Activated CD8-positive, alpha-beta memory T cell treated with anti-CD3 and anti-CD28 coated beads, Interleukin-2, amount 10 ng/mL, durations not matched to agents 7 days and 5 days (primary cell): Measurements from ENCODE around the gene DICER1. TPM values are rescaled to one million over a fixed set of nuclear protein-coding genes. Genes with fewer than 3 reads are reported as not detected.

Experiments
- ATAC-seq: fragments of 150-1000 bp; cut with Tn5 transposase; one replicate; pipeline ENCODE4 v1.10.0; 2021; ENCODE audit warnings: moderate library complexity
- CTCF ChIA-PET: fragments of 350-600 bp; sonication (Branson Sonifier 250); formaldehyde crosslinking; loops from one replicate; lab custom pipeline; 2021; ENCODE audit warnings: antibody characterized with exemption; lab: Charles Lee
- DNase-seq: peaks from one replicate; pipeline ENCODE4 v3.0.0-alpha.2; 2020
- H3K27ac Mint-ChIP-seq: one replicate; pipeline ENCODE4 v1.8.0; 2021; ENCODE audit warnings: mild to moderate bottlenecking, mixed read lengths
- H3K27me3 Mint-ChIP-seq: one replicate; pipeline ENCODE4 v1.8.0; 2021; ENCODE audit warnings: mixed read lengths
- H3K36me3 Mint-ChIP-seq: one replicate; pipeline ENCODE4 v1.8.0; 2021; ENCODE audit warnings: mild to moderate bottlenecking, mixed read lengths
- H3K4me1 Mint-ChIP-seq: one replicate; pipeline ENCODE4 v1.8.0; 2021; ENCODE audit warnings: mixed read lengths
- H3K4me3 Mint-ChIP-seq: one replicate; pipeline ENCODE4 v1.8.0; 2021; ENCODE audit warnings: mild to moderate bottlenecking, moderate library complexity, mixed read lengths
- H3K9me3 Mint-ChIP-seq: one replicate; pipeline ENCODE4 v1.8.0; 2022; ENCODE audit warnings: low read depth, mixed read lengths
- total RNA-seq, 2 experiments: library from RNA; stranded (reverse); gene quantifications; one replicate each; pipeline ENCODE4 v1.2.3, GENCODE V29; 2021

The DICER1 gene
- total RNA-seq, 2 experiments from 2014 or later, result 61.4 to 75.6 TPM

- no peaks in the 10 kb centered on the region for H3K27me3 Mint-ChIP-seq
- no peaks in the 10 kb centered on the region for H3K9me3 Mint-ChIP-seq
- DNase-seq, result no peak
- CTCF ChIA-PET, result no interaction called here
- H3K27ac Mint-ChIP-seq, result no peak overlapping the region
- no peaks in the 10 kb centered on the region for H3K4me1 Mint-ChIP-seq
- peaks cover 36% of the 10 kb centered on the region for H3K36me3 Mint-ChIP-seq
- ATAC-seq, result no peak
- no peak overlapping the region for H3K4me3 Mint-ChIP-seq
Measured at GRCh38 chr14:95122621-95122945, 34.7 kb downstream of the DICER1 start.

GRCh38 chr14:95121911-95122620, 35.3 kb downstream of the DICER1 start:
- no peak for DNase-seq
- no peak for ATAC-seq
- H3K36me3 Mint-ChIP-seq, result peaks cover 37% of the 10 kb centered on the region

GRCh38 chr14:95119336-95119735, 38.0 kb downstream of the DICER1 start:
- CTCF ChIA-PET, result interaction anchor here (1.5 kb wide), 1 partner anchor 13 kb away, joined by 6 read pairs; no protein-coding TSS in a partner anchor
- ATAC-seq (no peak), DNase-seq (no peak)
- H3K4me3 Mint-ChIP-seq, result no peak overlapping the region
- H3K9me3 Mint-ChIP-seq, result no peaks in the 10 kb centered on the region
- peaks cover 47% of the 10 kb centered on the region for H3K36me3 Mint-ChIP-seq
- H3K27me3 Mint-ChIP-seq, result no peaks in the 10 kb centered on the region
- H3K4me1 Mint-ChIP-seq, result no peaks in the 10 kb centered on the region
- no peak overlapping the region for H3K27ac Mint-ChIP-seq

More at GRCh38 chr14:95121911-95122620, 35.3 kb downstream of the DICER1 start:
- Mint-ChIP-seq H3K4me3 (no peak overlapping the region), H3K27ac (no peak overlapping the region), H3K4me1 (no peaks in the 10 kb centered on the region), H3K27me3 (no peaks in the 10 kb centered on the region), H3K9me3 (no peaks in the 10 kb centered on the region)
- CTCF ChIA-PET, result no interaction called here

- Mint-ChIP-seq H3K4me1 (no peaks in the 10 kb centered on the region), H3K4me3 (no peak overlapping the region)
Measured at GRCh38 chr14:95117937-95118721, 39.2 kb downstream of the DICER1 start.

GRCh38 chr14:95113476-95113875, 43.9 kb downstream of the DICER1 start:
- peaks cover 44% of the 10 kb centered on the region for H3K36me3 Mint-ChIP-seq
- ATAC-seq (no peak), DNase-seq (no peak)
- no peaks in the 10 kb centered on the region for H3K27me3 Mint-ChIP-seq
- no peaks in the 10 kb centered on the region for H3K4me1 Mint-ChIP-seq
- CTCF ChIA-PET, result no interaction called here
- H3K27ac Mint-ChIP-seq, result no peak overlapping the region
- no peaks in the 10 kb centered on the region for H3K9me3 Mint-ChIP-seq
- no peak overlapping the region for H3K4me3 Mint-ChIP-seq

More at GRCh38 chr14:95117937-95118721, 39.2 kb downstream of the DICER1 start:
- no peaks in the 10 kb centered on the region for H3K9me3 Mint-ChIP-seq
- H3K27ac Mint-ChIP-seq, result no peak overlapping the region
- H3K36me3 Mint-ChIP-seq, result peaks cover 44% of the 10 kb centered on the region
- DNase-seq (no peak), ATAC-seq (no peak)
- H3K27me3 Mint-ChIP-seq, result no peaks in the 10 kb centered on the region
- CTCF ChIA-PET, result interaction anchor here (1.5 kb wide), 1 partner anchor 12 kb away, joined by 6 read pairs; no protein-coding TSS in a partner anchor

GRCh38 chr14:95111507-95112164, 45.7 kb downstream of the DICER1 start:
- Mint-ChIP-seq H3K27ac (no peak overlapping the region), H3K27me3 (no peaks in the 10 kb centered on the region), H3K4me1 (no peaks in the 10 kb centered on the region), H3K9me3 (no peaks in the 10 kb centered on the region), H3K36me3 (peaks cover 52% of the 10 kb centered on the region), H3K4me3 (no peak overlapping the region)
- ATAC-seq, result no peak
- CTCF ChIA-PET, result interaction anchor here (0.9 to 1.0 kb wide), 2 partner anchors 9 to 382 kb away, joined by 3 to 4 read pairs; no protein-coding TSS in a partner anchor
- DNase-seq, result no peak

- Mint-ChIP-seq H3K9me3 (no peaks in the 10 kb centered on the region), H3K4me3 (no peak overlapping the region), H3K27ac (no peak overlapping the region), H3K27me3 (no peaks in the 10 kb centered on the region), H3K4me1 (no peaks in the 10 kb centered on the region), H3K36me3 (peaks cover 46% of the 10 kb centered on the region)
- DNase-seq (no peak), ATAC-seq (no peak)
- CTCF ChIA-PET, result no interaction called here
Measured at GRCh38 chr14:95110178-95110577, 47.2 kb downstream of the DICER1 start.

GRCh38 chr14:95107711-95108110, 49.6 kb downstream of the DICER1 start:
- Mint-ChIP-seq H3K27me3 (no peaks in the 10 kb centered on the region), H3K9me3 (no peaks in the 10 kb centered on the region)

GRCh38 chr14:95106971-95107370, 50.4 kb downstream of the DICER1 start:
- CTCF ChIA-PET, result interaction anchor here (0.7 to 2.1 kb wide), 2 partner anchors 12 to 91 kb away, joined by 3 to 6 read pairs; no protein-coding TSS in a partner anchor
- no peak for ATAC-seq

More at GRCh38 chr14:95107711-95108110, 49.6 kb downstream of the DICER1 start:
- H3K27ac Mint-ChIP-seq, result no peak overlapping the region
- ATAC-seq (no peak), DNase-seq (no peak)
- CTCF ChIA-PET, result interaction anchor here (0.7 kb wide), 1 partner anchor 91 kb away, joined by 3 read pairs; no protein-coding TSS in a partner anchor
- no peaks in the 10 kb centered on the region for H3K4me1 Mint-ChIP-seq
- H3K36me3 Mint-ChIP-seq, result peaks cover 50% of the 10 kb centered on the region
- no peak overlapping the region for H3K4me3 Mint-ChIP-seq

GRCh38 chr14:95104911-95105310, 52.4 kb downstream of the DICER1 start:
- H3K27ac Mint-ChIP-seq, result no peak overlapping the region
- H3K4me3 Mint-ChIP-seq, result no peak overlapping the region
- peaks cover 8% of the 10 kb centered on the region for H3K4me1 Mint-ChIP-seq
- ATAC-seq, result no peak
- peaks cover 52% of the 10 kb centered on the region for H3K36me3 Mint-ChIP-seq
- CTCF ChIA-PET, result interaction anchor here (2.1 kb wide), 1 partner anchor 14 kb away, joined by 6 read pairs; no protein-coding TSS in a partner anchor
- H3K27me3 Mint-ChIP-seq, result no peaks in the 10 kb centered on the region
- no peaks in the 10 kb centered on the region for H3K9me3 Mint-ChIP-seq
- no peak for DNase-seq

More at GRCh38 chr14:95106971-95107370, 50.4 kb downstream of the DICER1 start:
- no peak for DNase-seq
- Mint-ChIP-seq H3K4me3 (no peak overlapping the region), H3K27me3 (no peaks in the 10 kb centered on the region), H3K4me1 (no peaks in the 10 kb centered on the region), H3K27ac (no peak overlapping the region), H3K9me3 (no peaks in the 10 kb centered on the region), H3K36me3 (peaks cover 58% of the 10 kb centered on the region)

GRCh38 chr14:95102680-95103044, 54.7 kb downstream of the DICER1 start:
- no peaks in the 10 kb centered on the region for H3K9me3 Mint-ChIP-seq
- H3K4me1 Mint-ChIP-seq, result peaks cover 11% of the 10 kb centered on the region
- peaks cover 46% of the 10 kb centered on the region for H3K36me3 Mint-ChIP-seq
- ATAC-seq (no peak), DNase-seq (no peak)
- H3K27me3 Mint-ChIP-seq, result no peaks in the 10 kb centered on the region
- CTCF ChIA-PET, result interaction anchor here (1.0 kb wide), 1 partner anchor 10 kb away, joined by 4 read pairs; no protein-coding TSS in a partner anchor
- H3K4me3 Mint-ChIP-seq, result no peak overlapping the region
- H3K27ac Mint-ChIP-seq, result no peak overlapping the region

- CTCF ChIA-PET, result interaction anchor here (1.0 kb wide), 1 partner anchor 10 kb away, joined by 4 read pairs; no protein-coding TSS in a partner anchor
- H3K27ac Mint-ChIP-seq, result no peak overlapping the region
Measured at GRCh38 chr14:95101736-95102679, 55.3 kb downstream of the DICER1 start.

More at GRCh38 chr14:95101736-95102679, 55.3 kb downstream of the DICER1 start:
- H3K4me3 Mint-ChIP-seq, result no peak overlapping the region
- ATAC-seq (no peak), DNase-seq (no peak)
- H3K27me3 Mint-ChIP-seq, result no peaks in the 10 kb centered on the region
- peaks cover 11% of the 10 kb centered on the region for H3K4me1 Mint-ChIP-seq
- H3K36me3 Mint-ChIP-seq, result peaks cover 44% of the 10 kb centered on the region
- no peaks in the 10 kb centered on the region for H3K9me3 Mint-ChIP-seq
